ENCODE data around the gene IPO8.

GRCh38 chr12:30679241-30679640 is 16.4 kb downstream of the IPO8 start:
- TF ChIP-seq POLR2A (IDR thresholded peaks at IDR 0.05; ENCODE audit: low read depth, low read length) (no peak), POLR2AphosphoS5 (IDR thresholded peaks at IDR 0.05; ENCODE audit: low read depth, low read length) (no peak), SPI1 (IDR thresholded peaks at IDR 0.05; ENCODE audit: low read depth, low read length) (no peak), TAF1 (IDR thresholded peaks at IDR 0.05; ENCODE audit: low read depth, low read length) (no peak), POU2F2 (IDR thresholded peaks at IDR 0.05; ENCODE audit: low read depth, low read length) (no peak), PAX5 (IDR thresholded peaks at IDR 0.05; ENCODE audit: insufficient read depth, low read length, severe bottlenecking) (no peak)

Data from GM12891 (cell line).